OCI-LY1 (cell line): Measurements from ENCODE around the gene AIF1L.

Experiments
- H2AFZ ChIP-seq: fragments of 200-600 bp; sonication (generic), shearing (Covaris generic); 2 replicates; pipeline ENCODE4 v1.6.0; 2014; ENCODE audit warnings: antibody characterized with exemption, mild to moderate bottlenecking, low read length
- H3F3A ChIP-seq: fragments of 200-600 bp; sonication (generic), shearing (Covaris generic); 2 replicates; pipeline ENCODE4 v1.6.0; 2014; ENCODE audit warnings: mild to moderate bottlenecking, antibody characterized with exemption, low read length, moderate library complexity; ENCODE audit not compliant: insufficient read depth
- H3K27ac ChIP-seq: fragments of 200-600 bp; sonication (generic); 2 replicates; pipeline ENCODE4 v1.5.1; 2014; ENCODE audit warnings: low read length, mixed run types, mild to moderate bottlenecking, low read depth; ENCODE audit not compliant: poor library complexity, severe bottlenecking
- H3K27me3 ChIP-seq: fragments of 200-600 bp; sonication (generic); 2 replicates; pipeline ENCODE4 v1.6.0; 2014; ENCODE audit warnings: antibody characterized with exemption, mild to moderate bottlenecking, low read length, moderate library complexity; ENCODE audit not compliant: insufficient read depth
- H3K36me3 ChIP-seq: fragments of 200-600 bp; sonication (generic); 2 replicates; pipeline ENCODE4 v1.6.1; 2014; ENCODE audit warnings: mild to moderate bottlenecking, antibody characterized with exemption, low read length, moderate library complexity, mixed read lengths; ENCODE audit not compliant: insufficient read depth
- H3K4me1 ChIP-seq: fragments of 200-600 bp; sonication (generic); 2 replicates; pipeline ENCODE4 v1.5.1; 2014; ENCODE audit warnings: mild to moderate bottlenecking, low read length, moderate library complexity; ENCODE audit not compliant: insufficient read depth, severe bottlenecking
- H3K4me2 ChIP-seq: fragments of 200-600 bp; sonication (generic), shearing (Covaris generic); 2 replicates; pipeline ENCODE4 v1.6.1; 2014; ENCODE audit warnings: low read length
- H3K4me3 ChIP-seq: fragments of 200-600 bp; sonication (generic); 2 replicates; pipeline ENCODE4 v1.5.1; 2014; ENCODE audit warnings: low read length, low read depth, mild to moderate bottlenecking, mixed read lengths; ENCODE audit not compliant: poor library complexity, severe bottlenecking
- H3K79me2 ChIP-seq: fragments of 200-600 bp; shearing (Covaris generic); 2 replicates; pipeline ENCODE4 v1.6.1; 2016; ENCODE audit warnings: mixed run types, low read length, mixed read lengths; ENCODE audit not compliant: insufficient read depth
- H3K9ac ChIP-seq: fragments of 200-600 bp; sonication (generic), shearing (Covaris generic); 2 replicates; pipeline ENCODE4 v1.6.1; 2014; ENCODE audit warnings: mild to moderate bottlenecking, low read length, mixed read lengths
- H3K9me2 ChIP-seq: fragments of 200-600 bp; sonication (generic), shearing (Covaris generic); 2 replicates; pipeline ENCODE4 v1.6.1; 2014; ENCODE audit warnings: low read depth, mild to moderate bottlenecking, low read length, mixed read lengths
- H3K9me3 ChIP-seq: fragments of 200-600 bp; shearing (Covaris generic); 2 replicates; pipeline ENCODE4 v1.6.1; 2014; ENCODE audit warnings: low read length, mixed read lengths
- H4K20me1 ChIP-seq: fragments of 200-600 bp; sonication (generic), shearing (Covaris generic); 2 replicates; pipeline ENCODE4 v1.6.0; 2016; ENCODE audit warnings: mild to moderate bottlenecking, low read length; ENCODE audit not compliant: insufficient read depth
- CTCF ChIP-seq: fragments of 200-600 bp; sonication (generic), shearing (Covaris generic); IDR thresholded peaks from 2 replicates; pipeline ENCODE4 v1.5.1; 2017; ENCODE audit warnings: mild to moderate bottlenecking, antibody characterized with exemption, low read length, moderate library complexity, mixed read lengths
- EZH2 ChIP-seq: fragments of 200-600 bp; sonication (generic), shearing (Covaris generic); IDR thresholded peaks from 2 replicates; pipeline ENCODE4 v1.8.0; 2017; ENCODE audit warnings: borderline replicate concordance, mixed run types, mild to moderate bottlenecking, antibody characterized with exemption, low read length, moderate library complexity, mixed read lengths

Gene AIF1L

GRCh38 chr9:131067625-131068024 lies 28.7 kb upstream of the AIF1L start:
- no peak for TF ChIP-seq CTCF
- no peak for TF ChIP-seq EZH2
- H3K36me3 ChIP-seq, result no peaks in the 10 kb centered on the region
- no peaks in the 10 kb centered on the region for H3K79me2 ChIP-seq
- H3F3A ChIP-seq, result no peaks in the 10 kb centered on the region
- no peaks in the 10 kb centered on the region for H3K9me3 ChIP-seq
- H3K9ac ChIP-seq, result no peak overlapping the region
- no peak overlapping the region for H3K27ac ChIP-seq
- peaks cover 3% of the 10 kb centered on the region; the same call in 1 of the 2 replicates for H3K27me3 ChIP-seq
- H3K4me1 ChIP-seq, result no peaks in the 10 kb centered on the region
- H3K4me3 ChIP-seq, result no peak overlapping the region
- no peak overlapping the region for H2AFZ ChIP-seq
- no peaks in the 10 kb centered on the region for H3K9me2 ChIP-seq
- no peak overlapping the region for H3K4me2 ChIP-seq
- no peaks in the 10 kb centered on the region for H4K20me1 ChIP-seq

- Histone ChIP-seq H3K4me2 (no peak overlapping the region), H3K4me3 (no peak overlapping the region), H3K27me3 (peaks cover 7% of the 10 kb centered on the region; the same call in 1 of the 2 replicates), H3K79me2 (no peaks in the 10 kb centered on the region), H3K9ac (no peak overlapping the region), H2AFZ (no peak overlapping the region), H4K20me1 (no peaks in the 10 kb centered on the region), H3F3A (no peaks in the 10 kb centered on the region), H3K27ac (no peak overlapping the region), H3K36me3 (no peaks in the 10 kb centered on the region), H3K4me1 (no peaks in the 10 kb centered on the region), H3K9me2 (no peaks in the 10 kb centered on the region), H3K9me3 (no peaks in the 10 kb centered on the region)
- no peak for TF ChIP-seq CTCF
- no peak for TF ChIP-seq EZH2
These were observed 28.1 kb upstream of the AIF1L start for GRCh38 chr9:131068076-131068816.

- Histone ChIP-seq H3K9me2 (no peaks in the 10 kb centered on the region), H3K27ac (no peak overlapping the region), H3K4me1 (no peaks in the 10 kb centered on the region), H3K27me3 (peaks cover 11% of the 10 kb centered on the region; the same call in 1 of the 2 replicates), H3K79me2 (no peaks in the 10 kb centered on the region), H3K4me3 (no peak overlapping the region), H3K9ac (no peak overlapping the region), H3F3A (no peaks in the 10 kb centered on the region), H2AFZ (no peak overlapping the region), H4K20me1 (no peaks in the 10 kb centered on the region), H3K9me3 (no peaks in the 10 kb centered on the region), H3K4me2 (no peak overlapping the region), H3K36me3 (no peaks in the 10 kb centered on the region)
- no peak for TF ChIP-seq EZH2
- TF ChIP-seq CTCF, result no peak
These were observed 26.6 kb upstream of the AIF1L start for GRCh38 chr9:131069699-131070098.
